ENCODE data around the gene IL4I1. TPM values are rescaled to one million over a fixed set of nuclear protein-coding genes. Genes with fewer than 3 reads are reported as not detected.

IL4I1 gene
- total RNA-seq, 4 donors from 2014 or later = 0.15 to 1.1 TPM; not detected in 2

GRCh38 chr19:49873834-49874233 lies 22.9 kb downstream of the IL4I1 start:
- peak overlapping the region in 3 of 4 donors; percentile 91 to 100 (median 99) for H3K27ac ChIP-seq
- in situ Hi-C loops (cut with MboI; ENCODE audit: low sequenced_read_pairs in 4 of 4) = loop anchor here in 2 of 4 donors (10.0 kb wide), 1 partner anchor 59 kb away; the partner anchor contains the start of genes FUZ (in 2 of the 2) and MED25 (in 2 of the 2)
- H3K4me1 ChIP-seq = peaks cover 42 to 44% of the 10 kb centered on the region in 2 donors

GRCh38 chr19:49873129-49873521 lies 23.6 kb downstream of the IL4I1 start:
- ATAC-seq (no peak), DNase-seq (no peak)
- TF ChIP-seq CTCF (IDR thresholded peaks at IDR 0.05 in 4 of 5, conservative IDR thresholded peaks at IDR 0.05 in 1 of 5) (no peak), POLR2A (IDR thresholded peaks at IDR 0.05) (no peak)
- peaks cover 42 to 44% of the 10 kb centered on the region in 2 donors for H3K4me1 ChIP-seq
- H3K27ac ChIP-seq = no peak overlapping the region
- intact Hi-C loops (cut with DNase I; ENCODE audit: low total_unique reads) (loop anchor here (10.0 kb wide), 1 partner anchor 1238 kb away; the partner anchor contains the start of gene DBP), in situ Hi-C loops (cut with MboI; ENCODE audit: low sequenced_read_pairs in 4 of 4) (loop anchor here in 2 of 4 donors (10.0 kb wide), 1 partner anchor 58 kb away; the partner anchor contains the start of genes FUZ (in 2 of the 2) and MED25 (in 2 of the 2))
- no peaks in the 10 kb centered on the region for H3K9me3 ChIP-seq
- no peak overlapping the region for H3K4me3 ChIP-seq
- H3K36me3 ChIP-seq = peaks cover 0 to 16% of the 10 kb centered on the region in 2 donors
- no peaks in the 10 kb centered on the region for H3K27me3 ChIP-seq

More at GRCh38 chr19:49873834-49874233, 22.9 kb downstream of the IL4I1 start:
- TF ChIP-seq POLR2A (IDR thresholded peaks at IDR 0.05) (no peak), CTCF (IDR thresholded peaks at IDR 0.05 in 4 of 5, conservative IDR thresholded peaks at IDR 0.05 in 1 of 5) (no peak)
- ATAC-seq (no peak), DNase-seq (no peak)
- intact Hi-C loops (cut with DNase I; ENCODE audit: low total_unique reads) = loop anchor here (10.0 kb wide), 1 partner anchor 1239 kb away; the partner anchor contains the start of gene DBP
- Histone ChIP-seq H3K27me3 (no peaks in the 10 kb centered on the region), H3K4me3 (no peak overlapping the region), H3K36me3 (peaks cover 0 to 20% of the 10 kb centered on the region in 2 donors), H3K9me3 (no peaks in the 10 kb centered on the region)

GRCh38 chr19:49872245-49873128 lies 24.2 kb downstream of the IL4I1 start:
- TF ChIP-seq POLR2A (IDR thresholded peaks at IDR 0.05) (no peak), CTCF (IDR thresholded peaks at IDR 0.05 in 4 of 5, conservative IDR thresholded peaks at IDR 0.05 in 1 of 5) (no peak)
- H3K36me3 ChIP-seq = peaks cover 0 to 16% of the 10 kb centered on the region in 2 donors

GRCh38 chr19:49871349-49871985 lies 25.2 kb downstream of the IL4I1 start:
- H3K9me3 ChIP-seq = no peaks in the 10 kb centered on the region
- peaks cover 52 to 53% of the 10 kb centered on the region in 2 donors for H3K4me1 ChIP-seq
- intact Hi-C loops (cut with DNase I; ENCODE audit: low total_unique reads) = loop anchor here (10.0 kb wide), 1 partner anchor 1237 kb away; the partner anchor contains the start of gene DBP
- peak overlapping the region in 1 of 4 donors; percentile 14 for H3K27ac ChIP-seq
- no peak overlapping the region for H3K4me3 ChIP-seq
- in situ Hi-C loops (cut with MboI; ENCODE audit: low sequenced_read_pairs in 4 of 4) = loop anchor here in 2 of 4 donors (10.0 kb wide), 1 partner anchor 57 kb away; the partner anchor contains the start of genes FUZ (in 2 of the 2) and MED25 (in 2 of the 2)
- DNase-seq (no peak), ATAC-seq (no peak)
- H3K27me3 ChIP-seq = no peaks in the 10 kb centered on the region
- H3K36me3 ChIP-seq = peaks cover 0 to 16% of the 10 kb centered on the region in 2 donors
- TF ChIP-seq CTCF (IDR thresholded peaks at IDR 0.05 in 4 of 5, conservative IDR thresholded peaks at IDR 0.05 in 1 of 5) (no peak), POLR2A (IDR thresholded peaks at IDR 0.05) (no peak)

More at GRCh38 chr19:49872245-49873128, 24.2 kb downstream of the IL4I1 start:
- no peak for ATAC-seq
- H3K27me3 ChIP-seq = no peaks in the 10 kb centered on the region
- H3K4me1 ChIP-seq = peaks cover 48% of the 10 kb centered on the region in 2 donors
- in situ Hi-C loops (cut with MboI; ENCODE audit: low sequenced_read_pairs in 4 of 4) = loop anchor here in 2 of 4 donors (10.0 kb wide), 1 partner anchor 58 kb away; the partner anchor contains the start of genes FUZ (in 2 of the 2) and MED25 (in 2 of the 2)
- H3K9me3 ChIP-seq = no peaks in the 10 kb centered on the region
- no peak for DNase-seq
- H3K4me3 ChIP-seq = no peak overlapping the region
- H3K27ac ChIP-seq = peak overlapping the region in 2 of 4 donors; percentile 5 to 45
- intact Hi-C loops (cut with DNase I; ENCODE audit: low total_unique reads) = loop anchor here (10.0 kb wide), 1 partner anchor 1238 kb away; the partner anchor contains the start of gene DBP
